Sigmoid colon (tissue), 4 donors: ENCODE results near the gene CXorf65.

ENCODE experiments used
- POLR2A ChIP-seq, 2 donors: fragments of 450-650 bp; IDR thresholded peaks; one replicate each; pipeline ENCODE4 v1.6.1; 2016; ENCODE audit warnings: antibody characterized with exemption in 2 of 2, mild to moderate bottlenecking in 2 of 2, moderate library complexity in 2 of 2
- POLR2AphosphoS5 ChIP-seq, 4 donors: sonication (generic); formaldehyde crosslinking; IDR thresholded peaks; one replicate each; pipeline ENCODE4 v1.6.1; 2017; ENCODE audit warnings: antibody characterized with exemption in 4 of 4

- TF ChIP-seq POLR2A (IDR thresholded peaks at IDR 0.05) (no peak), POLR2AphosphoS5 (IDR thresholded peaks at IDR 0.05) (peak in 2 of 4 donors; percentile 32 to 41)
Measured at GRCh38 chrX:71118032-71118984, 11.8 kb upstream of the CXorf65 start, which contains the start of gene MED12.
